Stimulated activated CD4-positive, alpha-beta T cell treated with anti-CD3 and anti-CD28 coated beads, Interleukin-12 subunit alpha, Interleukin-12 subunit beta, amount 100 ng/mL, for 24 hours (primary cell): ENCODE measurements around the gene AGTPBP1.

Source experiments
- DNase-seq, 2 experiments: peaks; one replicate each; pipeline ENCODE4 v3.0.0-alpha.2; 2020; ENCODE audit warnings: low read depth in 2 of 2

The AGTPBP1 gene

GRCh38 chr9:85502815-85503655 is 238.7 kb downstream of the AGTPBP1 start:
- DNase-seq: no peak

DNA sequence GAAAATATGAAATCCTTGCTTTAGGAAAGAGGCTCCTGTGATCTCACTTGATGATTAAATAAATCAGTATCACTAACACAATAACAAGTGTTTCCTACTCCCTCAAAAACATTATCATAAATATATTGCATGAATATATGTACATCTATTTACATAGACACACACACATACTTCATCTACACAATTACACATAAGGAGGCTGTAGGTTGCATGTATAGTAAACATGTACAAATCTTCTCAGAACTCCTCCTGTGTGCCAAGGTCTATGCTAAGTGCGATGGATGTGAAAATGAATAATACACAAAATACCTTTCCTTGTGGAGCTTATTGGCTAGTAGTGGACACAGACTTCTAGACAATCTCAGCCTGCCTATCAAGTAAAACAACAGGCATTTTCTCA is 239.9 kb downstream of the AGTPBP1 start:
- no peak for DNase-seq

GRCh38 chr9:85501456-85501855 is 240.3 kb downstream of the AGTPBP1 start:
- DNase-seq: no peak
